ENCODE results near the gene GOLPH3L.
A peak's percentile ranks its signal among the peaks of the same experiment; 100 is the strongest.
"Not testable (repeated sequence)": the region's sequence is repeated elsewhere in the genome, so short reads cannot be mapped to it uniquely, and the experiment has no call there.

The GOLPH3L gene

DNA sequence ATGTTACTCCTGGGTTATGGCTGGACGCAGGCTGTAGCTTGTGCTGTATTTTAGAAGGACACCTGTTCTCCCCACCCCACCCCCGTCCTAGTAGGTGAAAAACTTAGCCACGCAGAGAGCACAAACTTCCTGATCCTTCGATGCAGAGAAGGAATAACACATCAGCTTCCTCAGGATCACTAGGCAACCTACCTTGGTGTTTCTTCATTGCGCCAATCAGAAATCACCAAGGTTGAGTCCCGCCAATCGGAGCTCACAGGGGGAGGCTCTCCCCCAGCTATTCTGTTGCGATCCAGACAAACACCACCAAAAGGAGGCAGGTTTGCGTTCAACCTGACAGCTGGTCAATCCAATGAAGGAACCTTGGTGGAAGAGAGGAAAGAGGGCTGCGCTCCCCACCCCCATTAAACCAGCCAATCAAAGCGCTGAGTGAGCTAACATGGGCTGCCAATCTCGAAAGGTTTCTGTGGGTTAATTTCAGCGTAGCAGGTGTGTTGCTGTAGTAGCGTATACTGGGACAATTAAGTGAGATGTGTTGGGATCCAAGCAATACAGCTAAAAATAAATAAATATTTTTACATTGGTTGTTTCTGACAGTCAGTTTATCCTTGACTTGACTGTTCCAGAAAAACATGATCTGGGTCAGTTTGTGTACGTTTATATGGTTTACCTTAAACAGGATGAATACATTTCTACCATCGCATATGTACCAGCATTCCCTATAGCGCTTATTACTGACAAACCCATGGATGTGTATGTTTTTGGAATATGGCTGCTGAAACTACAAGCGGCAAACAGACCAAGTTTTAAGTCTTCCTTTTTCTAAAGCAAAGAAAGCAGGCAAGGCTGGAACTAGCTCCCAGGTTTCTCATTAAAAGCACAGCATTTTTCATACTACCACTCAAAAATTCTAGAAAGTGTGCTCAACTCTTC lies at the start of gene GOLPH3L:
Gene GOLPH3L, minus strand, starts transcription at position 160 of the 933 bp plus-strand sequence. CDS start 2,316 bp downstream, outside the sequence.
- peak; percentile 18 to 96 for DNase-seq

DNA sequence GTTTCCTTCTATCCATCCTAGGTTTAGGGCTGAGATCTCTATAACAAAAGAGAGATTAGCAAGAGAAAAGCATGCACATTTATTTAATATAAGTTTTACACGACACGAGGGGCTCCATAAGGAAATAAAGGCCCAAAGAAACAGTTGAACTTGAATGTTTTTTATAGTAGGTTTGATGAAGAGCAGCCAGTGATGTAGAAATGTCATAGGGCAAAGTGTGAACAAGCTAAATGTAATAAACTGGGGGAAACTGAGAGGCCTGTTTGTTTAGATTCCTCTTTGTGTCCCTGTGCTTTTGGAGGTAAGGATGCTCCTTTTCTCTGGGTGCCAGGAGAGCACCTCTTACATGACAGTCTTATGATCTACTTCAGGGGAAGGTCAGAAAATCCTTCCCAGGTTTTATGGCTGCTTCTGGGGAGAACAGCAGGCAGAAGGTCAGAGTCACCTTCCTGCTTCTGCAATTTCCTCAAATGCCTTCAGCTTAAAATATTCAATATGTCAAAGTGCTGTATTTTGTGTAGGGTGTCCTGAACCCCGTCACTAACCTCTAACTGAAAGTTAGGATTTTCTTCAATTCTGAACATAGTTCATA lies 33.3 kb upstream of the GOLPH3L start:
- DNase-seq: no peak

DNA sequence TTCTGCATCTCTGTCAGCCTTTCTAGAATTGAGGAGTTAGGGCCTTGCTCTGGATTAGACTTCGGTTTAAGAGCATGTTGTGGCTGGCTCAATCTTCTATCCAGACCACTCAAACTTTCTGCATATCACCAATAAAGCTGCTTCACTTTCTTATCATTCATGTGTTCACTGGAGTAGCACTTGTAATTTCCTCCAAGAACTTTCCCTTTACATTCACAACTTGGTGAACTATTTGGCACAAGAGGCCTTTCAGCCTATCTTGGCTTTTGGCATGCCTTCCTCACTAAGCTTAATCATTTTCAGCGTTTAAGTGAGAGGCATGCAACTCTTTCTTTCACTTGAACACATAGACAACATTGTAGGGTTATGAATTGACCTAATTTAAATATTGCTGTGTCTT lies 27.4 kb upstream of the GOLPH3L start:
- DNase-seq: no peak

DNA sequence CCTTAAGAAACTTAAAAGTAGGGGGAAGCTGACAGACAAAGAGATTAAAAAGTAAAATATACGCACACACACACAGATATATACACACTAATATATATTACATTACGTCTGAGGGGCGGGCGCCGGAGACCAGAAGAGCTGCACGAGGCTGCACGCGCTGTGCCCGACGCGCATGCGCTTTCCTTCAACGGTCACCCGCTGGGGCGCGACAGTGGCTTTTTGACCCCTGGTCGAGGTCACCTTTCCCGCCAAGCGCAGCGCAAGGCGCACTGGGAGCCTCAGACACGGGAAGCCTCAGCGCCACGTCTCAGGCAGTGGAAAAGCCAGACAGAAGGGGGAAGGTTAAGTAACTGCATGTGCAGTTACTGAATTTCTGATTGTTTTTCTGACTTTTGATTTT lies 23.7 kb upstream of the GOLPH3L start, which contains the start of gene HORMAD1:
Gene HORMAD1, minus strand, starts transcription at position 193 of the 400 bp plus-strand sequence. CDS start 1,390 bp downstream, outside the sequence.
- DNase-seq: no peak

DNA sequence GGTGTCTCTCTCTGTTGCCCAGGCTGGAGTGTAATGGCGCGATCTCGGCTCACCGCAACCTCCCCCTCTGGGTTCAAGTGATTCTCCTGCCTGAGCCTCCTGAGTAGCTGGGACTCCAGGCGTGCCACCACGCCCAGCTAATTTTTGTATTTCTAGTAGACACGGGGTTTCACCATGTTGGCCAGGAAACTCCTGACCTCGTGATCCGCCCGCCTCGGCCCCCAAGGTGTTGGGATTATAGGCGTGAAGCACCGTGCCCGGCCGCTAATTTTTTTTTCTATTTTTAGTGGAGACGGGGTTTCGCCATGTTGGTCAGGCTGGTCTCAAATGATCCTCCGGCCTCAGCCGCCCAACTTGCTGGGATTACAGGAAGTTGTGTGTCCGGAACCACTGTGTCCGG lies 23.1 kb upstream of the GOLPH3L start:
- DNase-seq: no peak

DNA sequence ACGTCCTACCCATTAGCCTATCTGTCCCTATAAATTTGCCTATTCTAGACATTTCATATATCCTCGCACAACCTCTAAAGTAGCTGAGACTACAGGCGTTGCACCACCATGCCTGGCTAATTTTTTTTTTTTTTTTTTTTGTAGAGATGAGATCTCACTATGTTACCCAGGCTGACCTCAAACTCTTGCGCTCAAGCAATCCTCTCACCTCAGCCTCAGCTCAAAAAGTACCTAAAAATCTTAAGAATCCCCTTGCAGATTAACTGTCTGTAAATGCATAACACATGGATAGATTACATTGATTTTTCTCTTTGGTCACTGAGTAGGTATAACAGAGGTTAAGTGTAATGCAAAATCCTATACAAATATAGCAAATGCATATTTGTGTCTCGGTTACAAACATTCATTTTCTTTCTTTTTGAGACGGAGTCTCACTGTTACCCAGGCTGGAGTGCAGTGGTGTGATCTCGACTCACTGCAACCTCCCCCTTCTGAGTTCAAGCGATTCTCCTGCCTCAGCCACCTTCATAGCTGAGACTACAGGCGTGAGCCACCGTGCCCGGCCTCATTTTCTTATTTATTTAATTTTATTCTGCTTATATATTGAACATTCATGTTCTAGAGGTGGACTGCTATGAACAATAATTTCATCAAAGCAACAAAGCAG lies 21.4 kb upstream of the GOLPH3L start:
- no peak for DNase-seq

DNA sequence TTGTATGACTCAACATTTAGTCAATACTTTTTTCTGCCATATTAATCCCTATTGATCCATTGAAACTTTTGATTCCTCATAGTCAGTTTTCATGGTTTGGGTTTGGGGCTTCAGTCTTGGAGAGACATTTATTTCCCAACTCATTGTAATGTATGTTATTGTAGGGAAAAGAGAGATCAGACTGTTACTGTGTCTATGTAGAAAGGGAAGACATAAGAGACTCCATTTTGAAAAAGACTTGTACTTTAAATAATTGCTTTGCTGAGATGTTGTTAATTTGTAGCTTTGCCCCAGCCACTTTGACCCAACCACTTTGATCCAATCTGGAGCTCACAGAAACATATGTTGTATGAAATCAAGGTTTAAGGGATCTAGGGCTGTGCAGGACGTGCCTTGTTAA lies 12.1 kb upstream of the GOLPH3L start:
- not testable (repeated sequence) for DNase-seq

DNA sequence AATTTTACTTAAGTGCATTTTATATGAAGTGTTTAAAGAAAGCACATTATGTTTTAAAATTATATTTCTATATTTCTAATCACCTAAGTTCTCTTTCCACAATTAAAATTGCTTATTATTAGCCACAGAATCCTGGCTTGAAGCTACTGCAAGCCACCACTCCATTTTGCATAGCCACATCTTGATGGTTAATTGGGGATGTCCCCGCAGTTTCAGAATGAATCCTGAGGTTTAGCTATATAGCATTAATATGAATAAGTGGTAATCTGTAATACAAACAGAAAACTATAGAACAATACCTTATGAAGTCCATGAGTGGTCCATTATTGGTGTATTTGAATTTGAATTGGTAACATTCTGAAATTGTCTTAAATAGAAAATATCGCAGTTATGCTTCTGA lies 11.6 kb upstream of the GOLPH3L start:
- DNase-seq: no peak

DNA sequence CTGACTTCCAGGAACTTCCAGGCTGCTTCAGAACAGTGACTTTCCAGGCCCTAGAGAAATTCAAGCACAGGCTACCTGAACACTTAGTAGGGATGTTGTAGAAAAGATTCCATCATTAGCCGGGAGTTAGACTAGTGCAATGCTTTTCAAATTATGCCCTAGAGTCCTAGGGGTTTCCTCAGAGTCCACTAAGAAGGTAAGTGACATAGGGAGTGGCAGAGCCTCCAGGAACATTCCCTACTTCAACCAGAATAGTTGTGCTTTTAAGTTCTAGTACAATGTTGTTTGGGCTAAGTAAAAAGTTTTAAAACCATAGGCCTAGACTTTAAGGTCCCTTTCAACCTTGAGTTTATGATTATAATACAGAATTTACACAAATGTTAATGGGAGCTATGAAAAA lies 9.1 kb upstream of the GOLPH3L start:
- DNase-seq: no peak

DNA sequence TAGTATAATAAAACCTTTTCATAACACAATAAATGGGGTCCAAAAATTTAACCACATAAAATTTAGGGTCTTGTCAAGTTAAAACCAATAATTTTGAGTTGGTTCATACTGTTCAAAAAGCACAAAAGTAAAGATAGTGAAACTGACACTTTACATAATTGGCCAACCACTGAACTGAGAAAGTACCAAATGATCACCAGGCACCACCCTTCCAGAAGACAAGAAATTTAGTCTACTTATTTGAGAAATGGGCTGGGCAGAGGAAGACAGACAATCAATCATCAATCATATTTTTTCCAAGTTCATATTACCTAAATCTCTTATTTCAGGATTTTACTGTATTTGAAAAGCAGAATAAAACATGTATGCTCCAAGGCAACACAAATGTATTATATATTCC lies 6.5 kb upstream of the GOLPH3L start:
- DNase-seq: no peak

DNA sequence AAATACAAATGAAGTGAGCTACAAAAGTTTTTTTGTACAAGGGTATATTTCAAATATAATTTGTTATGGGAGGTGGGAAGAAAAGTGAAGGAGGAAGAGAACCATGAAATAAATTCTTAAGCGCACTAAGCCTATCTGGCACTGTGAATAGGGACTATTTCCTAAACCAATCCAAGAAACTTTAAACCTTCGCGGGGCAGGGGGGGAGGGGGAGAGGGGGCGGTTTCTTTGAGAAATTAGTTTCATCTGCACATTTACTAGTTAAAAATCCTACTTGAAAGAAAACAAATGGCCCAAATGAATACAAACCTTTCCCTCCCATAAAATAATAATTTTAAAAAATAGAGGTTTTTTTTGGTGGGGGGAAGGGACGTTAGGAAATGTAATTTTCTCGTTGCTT lies 364 bp downstream of the GOLPH3L start:
- DNase-seq: no peak

DNA sequence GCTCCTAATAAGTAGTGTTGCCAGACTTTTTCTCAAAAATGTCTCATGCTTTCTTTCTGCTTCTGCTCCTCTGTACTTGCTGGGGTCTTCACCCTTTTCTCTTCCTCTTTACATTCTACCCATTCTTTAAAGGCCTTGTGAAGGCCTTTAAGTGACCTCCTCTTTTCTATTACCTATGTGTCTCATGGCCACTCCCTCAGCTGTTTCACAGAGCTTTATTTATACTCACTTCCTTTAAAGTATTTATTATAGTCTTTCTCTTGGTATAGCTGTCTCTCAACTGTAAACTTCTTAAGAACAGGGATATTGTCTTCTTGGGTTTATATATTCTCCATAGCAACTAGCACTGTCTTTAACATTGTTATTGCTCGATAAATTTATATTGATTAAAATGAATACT lies 792 bp downstream of the GOLPH3L start:
- no peak for DNase-seq

DNA sequence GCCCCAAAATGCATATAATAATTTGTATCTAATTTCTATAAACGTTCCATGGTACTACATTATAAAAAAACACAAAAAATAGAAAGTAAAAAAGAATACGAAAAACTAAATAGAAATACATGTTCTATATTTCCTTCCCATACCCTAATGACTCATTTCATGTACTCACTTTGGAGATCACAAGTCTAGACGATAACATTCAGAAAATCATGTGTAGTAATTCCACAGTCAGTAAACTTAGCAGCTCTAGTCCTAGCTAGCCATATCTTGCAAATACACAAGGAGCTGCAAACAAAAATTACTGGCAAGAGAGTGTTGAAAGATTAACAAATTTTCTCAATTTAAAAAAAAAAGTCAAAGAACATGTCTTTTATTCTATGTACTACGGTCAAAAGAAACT lies 1.4 kb downstream of the GOLPH3L start:
- DNase-seq: no peak

DNA sequence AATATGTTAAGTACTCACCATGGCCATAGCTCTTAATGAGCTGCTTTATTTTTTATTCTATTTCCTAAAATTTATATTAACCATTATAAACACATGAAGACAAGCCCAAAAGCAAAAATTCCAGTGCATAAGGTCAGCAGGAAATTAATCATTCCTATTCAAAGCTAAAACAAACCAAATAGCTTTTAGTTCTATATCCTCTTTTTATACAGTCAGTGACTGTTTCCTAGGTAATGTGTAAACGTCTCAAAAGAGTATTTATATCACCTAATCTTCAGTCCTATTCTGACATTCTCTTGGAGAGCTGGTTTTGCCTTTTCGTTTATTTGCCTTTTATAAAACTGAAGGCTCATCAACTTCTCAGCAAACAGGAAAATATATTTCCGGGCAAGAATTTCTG lies 4.2 kb downstream of the GOLPH3L start:
- no peak for DNase-seq

DNA sequence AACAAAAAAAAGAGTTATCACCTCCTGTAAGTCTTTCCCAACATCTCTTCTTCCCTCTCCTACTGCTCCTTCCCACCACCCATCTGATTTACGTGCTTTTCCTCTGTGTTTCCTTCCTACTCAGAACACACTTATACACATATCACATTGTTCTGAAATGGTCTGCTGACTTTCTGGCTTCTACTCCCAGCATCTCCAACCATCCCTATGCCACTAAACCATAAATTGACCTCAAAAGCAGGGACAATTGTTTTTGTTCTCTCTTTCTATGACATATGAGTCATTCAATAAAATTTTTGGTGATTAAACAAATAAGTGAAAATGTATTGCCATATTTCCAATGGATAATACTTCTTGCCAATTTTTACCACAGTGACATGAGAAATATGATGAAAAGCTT lies 8.2 kb downstream of the GOLPH3L start:
- no peak for DNase-seq

DNA sequence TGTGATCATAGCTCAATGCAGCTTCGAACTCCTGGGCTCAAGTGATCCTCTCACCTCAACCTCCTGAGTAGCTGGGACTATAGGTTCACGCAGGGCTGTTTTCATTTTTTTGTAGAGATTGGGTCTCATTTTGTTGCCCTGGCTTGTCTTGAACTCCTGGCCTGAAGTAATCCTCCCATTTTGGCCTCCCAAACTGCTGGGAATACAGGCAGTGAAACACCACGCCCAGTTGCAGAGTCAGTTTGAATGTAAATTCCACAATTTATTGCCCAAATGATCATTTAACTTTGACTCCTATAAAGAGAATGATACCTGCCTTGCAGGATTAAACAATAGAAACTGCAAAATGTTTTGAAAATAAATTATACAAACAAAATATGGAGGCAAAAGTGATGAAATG lies 10.7 kb downstream of the GOLPH3L start:
- no peak for DNase-seq

DNA sequence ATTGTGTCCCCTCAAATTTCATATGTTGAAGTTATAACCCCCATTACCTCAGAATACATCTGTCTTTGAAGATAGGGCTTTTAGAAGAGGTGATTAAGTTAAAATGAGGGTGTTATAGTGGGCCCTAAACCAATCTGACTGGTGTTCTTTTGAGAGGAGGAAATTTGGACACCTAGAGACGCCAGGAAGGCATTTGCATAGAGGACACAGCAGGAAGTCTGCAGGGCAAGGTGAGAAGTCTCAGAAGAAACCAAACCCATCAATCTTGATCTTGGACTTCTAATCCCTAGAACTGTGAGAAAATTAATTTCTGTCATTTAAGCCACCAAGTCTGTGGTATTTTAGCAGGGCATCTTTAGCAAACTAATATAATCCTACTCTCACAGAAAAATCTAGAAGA lies 13.0 kb downstream of the GOLPH3L start:
- DNase-seq: no peak

DNA sequence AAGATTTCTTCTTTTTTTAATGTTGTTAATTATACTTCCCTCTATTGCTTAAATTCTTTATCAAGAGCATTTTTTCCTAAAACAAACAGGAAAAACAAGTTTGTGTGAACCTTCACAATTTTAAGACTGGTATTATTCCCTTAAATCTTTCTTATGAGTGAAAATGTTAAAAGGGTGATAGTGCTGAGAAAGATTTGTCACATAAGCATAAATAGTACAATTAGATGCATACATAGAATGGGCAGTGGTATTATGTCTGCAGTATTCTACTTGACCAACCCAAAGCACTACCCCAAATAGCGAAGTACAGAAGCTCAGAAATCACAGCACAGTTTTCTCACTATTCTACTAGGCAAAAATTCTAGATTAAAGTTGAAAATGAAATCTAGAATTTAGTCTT lies 18.0 kb downstream of the GOLPH3L start:
- no peak for DNase-seq

DNA sequence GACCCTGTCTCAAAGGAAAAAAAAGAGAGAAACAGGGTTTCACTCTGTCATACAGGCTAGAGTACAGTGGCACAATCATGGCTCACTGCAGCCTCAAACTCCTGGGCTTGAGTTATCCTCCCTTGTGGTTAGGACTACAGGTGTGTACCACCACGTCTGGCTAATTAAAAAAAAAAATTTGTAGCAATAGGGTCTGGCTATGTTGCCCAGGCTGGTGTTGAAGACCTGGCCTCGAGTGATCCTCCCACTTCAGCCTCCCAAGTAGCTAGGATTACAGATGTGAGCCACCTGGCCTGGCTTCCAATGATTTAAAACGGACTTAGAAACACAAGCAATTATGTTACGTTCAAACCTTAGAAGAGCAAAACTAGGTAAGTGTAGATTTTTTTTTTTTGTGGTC lies 22.1 kb downstream of the GOLPH3L start:
- DNase-seq: no peak

DNA sequence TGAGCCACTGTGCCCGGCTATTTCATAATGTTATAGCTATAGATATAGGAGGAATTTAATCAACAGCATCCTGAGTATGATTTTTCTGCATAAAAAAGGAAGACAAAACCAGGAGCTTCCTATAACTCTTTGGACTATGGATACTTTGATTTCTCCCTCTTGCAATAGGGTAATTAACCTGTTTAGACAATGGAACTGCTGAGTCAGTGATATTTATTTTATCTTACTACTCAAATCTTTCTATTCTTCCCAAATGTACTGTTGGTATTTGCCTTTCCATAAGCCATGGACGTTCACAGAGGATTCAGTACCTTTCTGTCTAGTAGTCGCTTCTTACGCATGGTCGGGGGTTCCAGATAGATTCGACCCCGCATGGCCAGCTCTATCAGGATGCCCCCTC lies 33.6 kb downstream of the GOLPH3L start:
- no peak for DNase-seq

DNA sequence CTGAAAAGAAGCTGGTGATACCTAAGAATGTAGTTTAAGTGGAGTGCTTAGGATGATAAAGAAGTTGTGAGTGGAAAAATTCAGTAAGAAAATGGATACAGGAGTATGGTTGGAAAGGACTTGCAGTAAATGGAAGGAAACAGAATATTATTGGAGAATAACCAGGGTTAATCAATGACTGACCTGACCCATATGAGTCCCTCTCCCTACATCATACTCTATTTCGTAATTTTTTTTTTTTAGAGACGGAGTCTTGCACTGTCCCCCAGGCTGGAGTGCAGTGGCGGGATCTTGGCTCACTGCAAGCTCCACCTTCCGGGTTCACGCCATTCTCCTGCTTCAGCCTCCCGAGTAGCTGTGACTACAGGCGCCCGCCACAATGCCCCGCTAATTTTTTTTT lies 34.1 kb downstream of the GOLPH3L start:
- DNase-seq: no peak

DNA sequence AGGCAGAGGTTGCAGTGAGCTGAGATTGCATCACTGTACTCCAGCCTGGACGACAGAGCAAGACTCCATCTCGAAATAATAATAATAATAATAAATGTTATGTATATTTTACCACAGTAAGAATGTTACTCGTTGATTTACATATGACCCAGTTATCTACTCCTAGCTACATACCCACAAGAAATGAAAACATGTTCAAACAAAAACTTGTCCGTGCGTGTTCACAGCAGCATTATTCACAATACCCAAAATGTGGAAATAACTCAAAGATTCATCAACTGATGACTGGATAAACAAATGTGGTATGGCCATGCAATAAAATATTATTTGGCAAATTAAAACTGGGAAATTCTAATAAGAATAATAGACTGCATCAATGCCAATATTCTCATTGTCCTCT lies 35.8 kb downstream of the GOLPH3L start:
- no peak for DNase-seq

DNA sequence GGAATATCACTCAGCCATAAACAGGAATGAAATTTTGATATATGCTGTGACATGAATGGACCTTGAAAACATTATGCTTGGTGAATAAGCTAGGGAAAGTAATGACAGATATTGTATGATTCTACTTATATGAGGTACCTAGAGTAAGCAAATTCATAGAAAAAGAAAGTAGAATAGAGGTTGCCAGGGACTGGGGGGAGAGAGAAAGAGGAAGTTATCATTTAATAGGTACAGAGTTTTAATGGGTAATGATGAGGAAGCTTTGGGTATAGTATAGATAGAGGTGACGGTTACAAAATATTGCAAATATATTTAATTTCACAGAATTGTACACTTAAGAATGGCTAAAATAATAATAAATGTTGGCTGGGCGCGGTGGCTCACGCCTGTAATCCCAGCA lies 36.4 kb downstream of the GOLPH3L start:
- DNase-seq: peak in 1 of 2 donors; percentile 7

DNA sequence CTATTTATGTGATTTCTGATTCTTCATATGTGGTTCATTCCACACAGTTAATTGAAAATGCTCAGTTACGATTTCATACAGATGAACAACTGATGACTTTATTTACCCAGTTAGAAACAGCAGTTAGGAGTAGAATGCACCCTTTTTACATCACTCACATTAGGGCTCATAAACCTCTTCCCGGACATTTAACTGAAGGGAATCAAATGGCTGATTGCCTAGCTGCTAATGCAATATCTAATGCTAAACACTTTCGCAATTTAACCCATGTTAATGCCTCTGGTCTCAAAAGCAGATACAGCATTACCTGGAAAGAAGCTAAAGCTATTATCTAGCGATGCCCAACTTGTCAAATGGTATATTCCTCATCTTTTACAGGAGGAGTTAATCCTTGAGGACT lies 39.9 kb downstream of the GOLPH3L start:
- DNase-seq: not testable (repeated sequence)
